ENCODE results near the gene KRTAP4-9. TPM values are rescaled to one million over a fixed set of nuclear protein-coding genes. Genes with fewer than 3 reads are reported as not detected.
"Not testable (repeated sequence)": the region's sequence is repeated elsewhere in the genome, so short reads cannot be mapped to it uniquely, and the experiment has no call there.

The KRTAP4-9 gene
- total RNA-seq, 1 donor from 2014 or later: not detected

- ATAC-seq (no peak), DNase-seq (no peak)
- Histone ChIP-seq H3K4me3 (no peak overlapping the region), H3K4me1 (no peaks in the 10 kb centered on the region), H3K27ac (no peak overlapping the region), H3K27me3 (no peaks in the 10 kb centered on the region), H3K9me3 (no peaks in the 10 kb centered on the region), H3K36me3 (no peaks in the 10 kb centered on the region)
- intact Hi-C loops (cut with DNase I): no loop called here
- no peak for TF ChIP-seq CTCF (IDR thresholded peaks at IDR 0.05)
These were observed 16.6 kb downstream of the KRTAP4-9 start for GRCh38 chr17:41121742-41122141.

GRCh38 chr17:41123292-41123990, 18.3 kb downstream of the KRTAP4-9 start:
- H3K36me3 ChIP-seq; ATAC-seq; H3K4me1 ChIP-seq; H3K27me3 ChIP-seq; H3K9me3 ChIP-seq; DNase-seq; H3K27ac ChIP-seq; intact Hi-C loops (cut with DNase I); H3K4me3 ChIP-seq: not testable (repeated sequence)

GRCh38 chr17:41123991-41124371, 18.8 kb downstream of the KRTAP4-9 start, which contains the start of gene KRTAP4-12:
KRTAP4-12 (minus strand) TSS chr17:41124182; CDS start chr17:41124122, 60 bp downstream.
- H3K27me3 ChIP-seq; H3K36me3 ChIP-seq; ATAC-seq; H3K9me3 ChIP-seq; DNase-seq; H3K4me1 ChIP-seq; intact Hi-C loops (cut with DNase I); H3K27ac ChIP-seq; H3K4me3 ChIP-seq: not testable (repeated sequence)

- no peak overlapping the region for H3K27ac ChIP-seq
- DNase-seq: no peak
- intact Hi-C loops (cut with DNase I): no loop called here
- H3K4me1 ChIP-seq: no peaks in the 10 kb centered on the region
- no peak overlapping the region for H3K4me3 ChIP-seq
- TF ChIP-seq CTCF (IDR thresholded peaks at IDR 0.05): no peak
- no peaks in the 10 kb centered on the region for H3K9me3 ChIP-seq
- no peaks in the 10 kb centered on the region for H3K36me3 ChIP-seq
- no peaks in the 10 kb centered on the region for H3K27me3 ChIP-seq
- ATAC-seq: no peak
These were observed 19.9 kb downstream of the KRTAP4-9 start for GRCh38 chr17:41125064-41125463.

GRCh38 chr17:41126412-41126811, 21.2 kb downstream of the KRTAP4-9 start:
- TF ChIP-seq CTCF (IDR thresholded peaks at IDR 0.05): no peak
- Histone ChIP-seq H3K27me3 (no peaks in the 10 kb centered on the region), H3K27ac (no peak overlapping the region), H3K4me3 (no peak overlapping the region), H3K9me3 (no peaks in the 10 kb centered on the region), H3K36me3 (no peaks in the 10 kb centered on the region), H3K4me1 (no peaks in the 10 kb centered on the region)
- DNase-seq: no peak
- ATAC-seq: no peak
- intact Hi-C loops (cut with DNase I): no loop called here

GRCh38 chr17:41127371-41127770, 22.2 kb downstream of the KRTAP4-9 start:
- no peaks in the 10 kb centered on the region for H3K9me3 ChIP-seq
- H3K27ac ChIP-seq: no peak overlapping the region
- no peak overlapping the region for H3K4me3 ChIP-seq
- ATAC-seq: no peak
- no peak for DNase-seq
- intact Hi-C loops (cut with DNase I): no loop called here
- TF ChIP-seq CTCF (IDR thresholded peaks at IDR 0.05): no peak
- no peaks in the 10 kb centered on the region for H3K4me1 ChIP-seq
- H3K27me3 ChIP-seq: no peaks in the 10 kb centered on the region
- H3K36me3 ChIP-seq: no peaks in the 10 kb centered on the region

GRCh38 chr17:41131979-41132378, 26.8 kb downstream of the KRTAP4-9 start:
- Histone ChIP-seq H3K4me3 (no peak overlapping the region), H3K36me3 (no peaks in the 10 kb centered on the region), H3K4me1 (no peaks in the 10 kb centered on the region), H3K27me3 (no peaks in the 10 kb centered on the region), H3K9me3 (no peaks in the 10 kb centered on the region), H3K27ac (no peak overlapping the region)
- DNase-seq (no peak), ATAC-seq (no peak)
- TF ChIP-seq CTCF (IDR thresholded peaks at IDR 0.05): no peak
- intact Hi-C loops (cut with DNase I): no loop called here
